ENCODE measurements around the gene CTNNA2.

CTNNA2 gene

DNA sequence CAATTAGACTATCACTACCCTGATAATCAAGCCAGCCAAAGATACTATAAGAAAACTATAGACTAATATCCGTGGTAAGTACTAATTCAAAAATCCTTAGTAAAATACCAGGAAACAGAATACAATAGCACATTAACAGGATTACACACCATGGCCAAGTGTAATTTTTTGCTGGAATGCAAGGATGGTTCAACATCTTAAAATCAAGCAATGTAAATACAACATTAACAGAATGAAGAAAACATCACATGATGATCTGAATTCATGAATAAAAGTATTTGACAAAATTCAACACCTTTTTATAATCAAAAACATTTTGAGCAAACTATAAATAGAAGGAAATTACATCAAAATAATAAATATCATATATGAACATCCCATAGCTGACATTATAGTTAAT, 1142.4 kb downstream of the CTNNA2 start:
- no peak for DNase-seq

DNA sequence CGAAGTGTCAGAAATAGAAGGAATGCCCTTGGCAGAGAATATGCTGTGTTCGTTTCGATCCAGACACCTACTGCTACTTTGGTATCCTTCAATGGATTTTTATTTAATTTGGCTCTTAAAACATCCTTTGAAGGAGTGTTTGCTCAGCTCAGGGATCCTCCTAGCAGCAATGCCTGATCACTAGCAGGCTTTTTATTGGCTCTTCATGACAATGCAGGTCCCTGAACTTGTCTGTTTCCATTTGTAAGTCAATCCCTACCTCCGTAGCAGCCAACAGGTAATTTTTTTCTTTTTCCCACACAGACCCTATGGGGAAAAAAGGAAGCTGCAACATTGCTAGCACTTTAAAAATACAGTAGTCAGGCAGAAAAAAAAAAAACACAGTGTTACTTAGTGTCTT, 1157.9 kb downstream of the CTNNA2 start:
- DNase-seq: no peak

DNA sequence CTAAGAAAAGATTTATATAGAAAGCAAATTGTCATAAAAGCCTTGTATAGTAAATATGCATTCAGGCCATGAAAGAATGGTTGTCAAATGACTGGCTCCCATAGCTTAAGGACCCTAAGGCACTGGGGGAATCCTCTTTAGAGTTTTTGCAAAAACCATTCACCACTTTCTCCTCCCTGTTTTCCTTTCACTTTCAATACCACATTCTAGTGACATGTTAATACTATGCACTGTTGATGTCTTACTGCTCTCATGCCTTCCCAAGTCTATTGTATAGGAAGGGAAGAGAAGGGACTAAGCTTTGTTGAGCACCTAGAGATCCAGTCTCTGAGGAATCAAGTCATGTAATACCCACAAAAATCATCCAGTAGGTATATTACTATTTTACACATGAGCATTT, 1174.7 kb downstream of the CTNNA2 start:
- DNase-seq: no peak

DNA sequence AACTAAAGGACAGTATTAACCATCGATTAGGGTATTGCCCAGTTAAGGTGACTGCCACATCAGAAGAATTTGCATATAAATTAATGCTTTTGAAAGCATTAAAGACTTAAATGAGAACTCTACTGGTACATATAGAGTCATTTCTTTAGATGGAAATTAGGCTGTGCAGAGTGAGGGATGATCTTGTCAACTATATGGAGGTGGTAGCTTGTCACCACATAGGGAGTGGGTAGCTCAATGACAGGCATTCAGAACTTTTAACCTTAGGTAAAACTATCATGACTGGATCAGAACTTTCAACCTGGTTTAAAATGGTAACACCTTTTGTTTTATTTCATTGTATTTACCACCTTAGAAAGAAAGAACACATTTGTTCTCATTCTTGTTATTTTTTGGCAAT, 1176.3 kb downstream of the CTNNA2 start:
- no peak for DNase-seq
